Tibial nerve (tissue), 3 donors: ENCODE data around the gene ADAM19.

Experiments used
- EP300 ChIP-seq, 2 donors: sonication (generic); formaldehyde crosslinking; IDR thresholded peaks; one replicate each; pipeline ENCODE4 v1.6.1; 2017; ENCODE audit warnings: antibody characterized with exemption in 2 of 2, mild to moderate bottlenecking in 1 of 2
- POLR2A ChIP-seq, 2 donors: fragments of 450-650 bp; IDR thresholded peaks; one replicate each; pipeline ENCODE4 v1.6.1; 2017; ENCODE audit warnings: antibody characterized with exemption in 2 of 2, mild to moderate bottlenecking in 2 of 2, moderate library complexity in 2 of 2

GRCh38 chr5:157563373-157563928 lies 12.1 kb downstream of the ADAM19 start:
- TF ChIP-seq POLR2A (IDR thresholded peaks at IDR 0.05) (no peak), EP300 (IDR thresholded peaks at IDR 0.05) (peak in 1 of 2 donors; percentile 7)
